ENCODE measurements around the gene SMOC2.
"Not testable (repeated sequence)": the region's sequence is repeated elsewhere in the genome, so short reads cannot be mapped to it uniquely, and the experiment has no call there.

The SMOC2 gene

DNA sequence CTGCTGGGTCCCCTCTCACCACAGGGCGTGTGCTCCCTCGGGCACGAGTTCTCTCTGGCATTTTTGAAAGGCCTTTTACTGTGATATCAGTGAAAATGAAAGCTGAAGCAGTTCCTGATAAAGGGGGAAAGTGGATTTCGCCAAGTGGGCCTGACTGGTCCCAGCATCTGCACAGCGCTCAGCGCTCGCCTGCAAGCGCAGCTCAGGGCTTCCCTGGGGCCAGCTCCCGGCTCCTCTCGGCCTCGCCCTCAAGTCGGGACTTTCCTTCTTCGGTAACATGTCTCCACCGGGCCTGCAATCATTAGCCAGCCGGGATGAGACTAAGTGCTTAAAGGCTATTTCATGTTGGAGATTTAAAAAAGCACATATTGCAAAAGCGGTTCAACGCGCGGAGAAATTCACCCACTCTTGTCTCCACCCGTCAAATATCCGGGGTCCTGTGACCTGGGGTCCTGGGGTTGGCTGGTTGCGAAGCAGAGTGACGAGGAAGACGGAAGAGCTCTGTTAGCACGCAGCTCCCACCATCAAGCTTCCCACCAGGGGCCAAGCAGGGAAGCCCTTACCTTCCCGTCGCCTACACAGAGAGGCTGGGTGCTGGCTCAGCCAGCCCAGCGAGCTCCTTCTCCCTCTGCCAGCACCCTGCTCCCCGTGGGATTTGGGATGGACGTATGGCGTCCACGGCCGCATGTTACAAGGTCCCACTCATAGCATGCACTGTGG, 114.1 kb downstream of the SMOC2 start:
- no peak for TF ChIP-seq JUND (IDR thresholded peaks at IDR 0.05; ENCODE audit: low read depth)
- in situ Hi-C loops (cut with HindIII; ENCODE audit: low pct_unique_long_range_greater_than_20kb, low sequenced_read_pairs), result no loop called here
- DNase-seq (ENCODE audit: low read depth in 1 of 2, low spot score in 1 of 2), result no peak

DNA sequence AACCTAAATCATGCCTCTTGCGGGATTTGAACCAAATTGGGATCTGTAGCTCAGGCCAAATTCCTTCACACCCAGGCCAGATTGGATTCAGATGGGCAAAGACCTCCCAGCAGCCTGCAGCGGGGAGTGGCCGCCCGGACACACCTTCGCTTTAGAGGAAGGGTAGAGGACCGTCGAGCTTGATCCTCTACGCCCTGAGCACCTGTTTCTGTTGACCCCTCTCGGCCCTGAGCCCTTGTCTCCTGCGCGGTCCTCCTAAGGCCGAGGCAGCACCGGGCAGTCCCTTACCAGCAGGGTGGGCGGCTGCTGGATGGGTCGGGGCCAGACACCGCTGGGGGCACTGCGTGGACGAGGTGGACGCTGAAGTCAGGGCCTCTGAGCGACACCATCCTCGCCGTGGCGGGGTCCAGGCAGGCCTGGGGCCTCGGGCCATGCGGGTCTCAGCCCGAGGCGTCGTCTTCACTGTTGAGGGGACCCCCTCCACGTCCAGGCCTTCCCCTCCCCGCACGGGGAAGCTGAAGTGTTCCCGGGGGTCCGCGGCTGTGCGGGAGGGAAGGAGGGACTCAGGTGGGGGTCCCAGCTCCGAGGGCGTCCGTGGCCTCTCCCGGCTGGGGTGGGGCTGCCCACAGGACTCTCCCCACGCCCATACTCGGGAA, 114.8 kb downstream of the SMOC2 start:
- in situ Hi-C loops (cut with HindIII; ENCODE audit: low pct_unique_long_range_greater_than_20kb, low sequenced_read_pairs), result no loop called here
- no peak for TF ChIP-seq JUND (IDR thresholded peaks at IDR 0.05; ENCODE audit: low read depth)
- no peak for DNase-seq (ENCODE audit: low read depth in 1 of 2, low spot score in 1 of 2)

DNA sequence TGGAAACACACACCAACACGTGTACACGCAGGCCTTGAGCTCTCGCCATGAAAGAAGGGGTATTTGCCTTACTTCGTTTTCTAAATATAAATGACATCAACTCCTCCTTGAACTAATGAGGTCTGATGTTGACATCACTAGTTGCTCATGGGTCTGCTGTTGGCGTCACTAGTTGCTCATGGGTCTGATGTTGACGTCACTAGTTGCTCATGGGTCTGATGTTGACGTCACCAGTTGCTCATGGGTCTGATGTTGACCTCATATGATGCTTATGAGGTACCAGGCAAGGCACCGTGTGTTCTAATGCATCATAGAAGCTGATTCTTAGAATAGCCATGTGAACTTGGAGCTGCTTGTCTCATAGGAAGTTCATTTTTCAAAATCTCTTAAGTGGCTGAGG, 116.5 kb downstream of the SMOC2 start:
- TF ChIP-seq JUND (IDR thresholded peaks at IDR 0.05; ENCODE audit: low read depth), result no peak
- no peak for DNase-seq (ENCODE audit: low read depth in 1 of 2, low spot score in 1 of 2)
- in situ Hi-C loops (cut with HindIII; ENCODE audit: low pct_unique_long_range_greater_than_20kb, low sequenced_read_pairs), result no loop called here

DNA sequence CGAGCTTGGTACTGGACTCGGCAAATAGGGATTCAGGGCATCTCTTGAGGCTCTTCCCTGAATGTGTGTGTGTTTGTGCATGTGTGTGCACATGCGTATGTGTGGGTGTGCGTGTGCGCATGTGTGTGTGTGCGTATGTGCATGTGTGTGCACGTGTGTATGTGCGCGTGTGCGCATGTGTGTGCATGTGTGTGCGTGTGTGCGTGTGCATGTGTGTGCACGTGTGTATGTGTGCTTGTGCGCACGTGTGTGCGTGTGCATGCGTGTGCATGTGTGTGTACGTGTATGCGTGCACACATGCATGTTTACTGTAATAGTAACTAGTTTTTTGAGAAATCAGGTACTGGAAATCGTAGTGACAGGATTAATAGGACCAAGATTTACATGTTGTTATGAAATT, 117.7 kb downstream of the SMOC2 start:
- no peak for TF ChIP-seq JUND (IDR thresholded peaks at IDR 0.05; ENCODE audit: low read depth)
- in situ Hi-C loops (cut with HindIII; ENCODE audit: low pct_unique_long_range_greater_than_20kb, low sequenced_read_pairs), result no loop called here
- no peak for DNase-seq (ENCODE audit: low read depth in 1 of 2, low spot score in 1 of 2)

DNA sequence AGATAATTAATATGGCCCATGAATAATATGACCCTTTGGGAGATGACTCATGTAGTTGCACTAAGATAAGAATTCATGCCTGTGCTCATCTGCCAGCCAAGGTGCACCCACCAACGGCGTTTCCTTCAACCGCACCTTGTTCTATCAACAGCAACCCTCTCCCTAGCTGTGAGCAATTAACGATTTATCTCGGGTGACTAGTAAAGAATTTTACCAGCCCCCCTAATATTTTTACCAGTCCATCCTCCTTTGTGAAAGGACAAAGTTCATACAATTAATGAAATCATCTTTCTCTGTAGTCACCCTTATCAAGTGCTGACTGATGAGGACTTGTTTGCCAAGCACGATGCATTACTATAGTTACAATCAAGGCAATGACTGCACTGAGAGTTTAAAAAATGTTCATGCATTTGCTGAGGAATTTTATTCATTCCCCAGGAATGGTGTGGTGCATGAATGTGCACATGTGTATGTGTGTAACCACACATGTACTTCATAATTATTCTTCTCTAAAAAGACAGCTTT, 118.7 kb downstream of the SMOC2 start:
- no peak for TF ChIP-seq JUND (IDR thresholded peaks at IDR 0.05; ENCODE audit: low read depth)
- DNase-seq (ENCODE audit: low read depth in 1 of 2, low spot score in 1 of 2), result no peak
- in situ Hi-C loops (cut with HindIII; ENCODE audit: low pct_unique_long_range_greater_than_20kb, low sequenced_read_pairs), result no loop called here

- in situ Hi-C loops (cut with HindIII; ENCODE audit: low pct_unique_long_range_greater_than_20kb, low sequenced_read_pairs), result no loop called here
- TF ChIP-seq JUND (IDR thresholded peaks at IDR 0.05; ENCODE audit: low read depth), result no peak
- DNase-seq (ENCODE audit: low read depth in 1 of 2, low spot score in 1 of 2), result no peak
Measured at GRCh38 chr6:168560126-168560525, 119.1 kb downstream of the SMOC2 start.

GRCh38 chr6:168562576-168563151, 121.7 kb downstream of the SMOC2 start:
- in situ Hi-C loops (cut with HindIII; ENCODE audit: low pct_unique_long_range_greater_than_20kb, low sequenced_read_pairs), result no loop called here
- TF ChIP-seq JUND (IDR thresholded peaks at IDR 0.05; ENCODE audit: low read depth), result no peak

DNA sequence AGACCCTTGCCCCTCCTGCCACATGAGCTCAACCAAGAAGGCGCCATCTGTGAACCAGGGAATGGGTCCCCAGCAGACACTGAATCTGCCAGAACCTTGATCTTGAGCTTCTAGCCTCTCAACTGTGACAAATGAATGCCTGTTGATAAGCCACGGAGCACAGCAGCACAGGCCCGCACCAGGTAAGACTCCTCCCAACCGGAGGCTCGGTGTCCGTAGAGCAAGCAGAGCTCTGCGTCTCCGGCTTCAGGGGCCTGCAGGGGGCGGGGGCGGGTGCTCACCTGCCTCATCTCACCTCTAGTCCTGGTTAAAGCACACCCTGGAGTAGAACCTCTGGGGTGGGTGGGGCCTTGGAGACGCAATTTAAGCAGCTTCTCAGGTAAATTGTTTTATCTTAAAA, 122.7 kb downstream of the SMOC2 start:
- TF ChIP-seq JUND (IDR thresholded peaks at IDR 0.05; ENCODE audit: low read depth), result no peak
- in situ Hi-C loops (cut with HindIII; ENCODE audit: low pct_unique_long_range_greater_than_20kb, low sequenced_read_pairs), result no loop called here
- no peak for DNase-seq (ENCODE audit: low read depth in 1 of 2, low spot score in 1 of 2)

More at GRCh38 chr6:168562576-168563151, 121.7 kb downstream of the SMOC2 start:
- DNase-seq (ENCODE audit: low read depth in 1 of 2, low spot score in 1 of 2), result no peak

DNA sequence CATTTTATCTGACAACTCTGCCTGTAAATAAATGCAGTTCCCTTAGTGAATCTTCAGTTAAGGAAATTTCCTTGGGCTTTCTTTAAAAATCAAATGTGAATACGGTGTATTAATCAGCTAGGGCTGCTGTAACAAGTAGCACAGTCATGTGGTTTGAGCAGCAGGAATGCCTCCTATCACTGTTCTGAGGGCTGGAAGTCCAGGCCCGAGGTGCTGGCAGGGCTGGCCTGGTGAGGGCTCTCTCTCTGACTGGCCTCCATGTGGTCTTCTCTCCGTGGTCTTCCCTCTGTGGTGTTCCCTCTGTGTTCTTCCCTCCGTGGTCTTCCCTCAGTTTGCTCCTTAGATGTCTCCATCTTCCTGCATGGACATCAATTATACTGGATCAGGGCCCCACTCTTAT, 124.1 kb downstream of the SMOC2 start:
- TF ChIP-seq JUND (IDR thresholded peaks at IDR 0.05; ENCODE audit: low read depth), result no peak
- in situ Hi-C loops (cut with HindIII; ENCODE audit: low pct_unique_long_range_greater_than_20kb, low sequenced_read_pairs), result no loop called here
- no peak for DNase-seq (ENCODE audit: low read depth in 1 of 2, low spot score in 1 of 2)

DNA sequence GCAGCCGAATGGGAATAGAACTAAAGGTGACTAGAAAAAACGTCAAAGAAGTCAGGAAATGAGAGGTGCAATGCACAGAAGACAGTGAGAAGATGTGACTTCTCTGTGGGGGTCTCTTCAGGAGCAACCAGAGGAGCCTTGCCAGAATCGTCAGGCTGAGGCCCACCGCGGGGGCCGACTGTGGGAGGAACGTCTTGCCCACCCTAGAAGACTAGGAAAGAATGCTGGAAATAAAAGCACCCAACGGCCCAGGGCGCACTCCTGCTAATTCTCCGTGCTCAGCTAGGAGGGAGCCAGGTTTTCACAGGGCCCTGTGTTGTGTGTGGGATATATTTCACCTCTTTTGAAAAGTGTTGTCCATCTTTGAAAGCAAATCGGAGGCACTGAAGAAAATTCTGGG, 129.2 kb downstream of the SMOC2 start:
- no peak for TF ChIP-seq JUND (IDR thresholded peaks at IDR 0.05; ENCODE audit: low read depth)
- in situ Hi-C loops (cut with HindIII; ENCODE audit: low pct_unique_long_range_greater_than_20kb, low sequenced_read_pairs), result no loop called here
- DNase-seq (ENCODE audit: low read depth in 1 of 2, low spot score in 1 of 2), result no peak

DNA sequence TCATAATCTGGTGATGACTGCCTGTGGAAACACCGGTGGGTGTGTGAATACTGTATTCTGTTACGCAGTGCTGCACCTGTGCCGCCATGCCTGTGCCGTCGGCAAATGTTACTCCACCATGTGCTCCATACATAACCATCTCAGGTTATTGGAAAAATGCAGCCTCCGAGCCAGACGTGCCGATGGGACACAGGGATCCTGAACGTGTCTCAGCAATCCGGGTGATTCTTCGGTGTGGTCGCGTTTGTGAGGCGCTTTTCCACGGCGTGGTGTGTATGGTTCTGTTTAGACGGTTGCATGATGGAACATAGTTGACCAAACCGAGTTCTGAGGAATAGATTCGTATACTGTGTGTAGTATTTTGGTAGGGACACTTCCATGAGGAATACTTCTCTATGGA, 130.3 kb downstream of the SMOC2 start:
- in situ Hi-C loops (cut with HindIII; ENCODE audit: low pct_unique_long_range_greater_than_20kb, low sequenced_read_pairs), result no loop called here
- TF ChIP-seq JUND (IDR thresholded peaks at IDR 0.05; ENCODE audit: low read depth), result no peak
- no peak for DNase-seq (ENCODE audit: low read depth in 1 of 2, low spot score in 1 of 2)

GRCh38 chr6:168573276-168573835, 132.4 kb downstream of the SMOC2 start:
- DNase-seq (ENCODE audit: low read depth in 1 of 2, low spot score in 1 of 2); in situ Hi-C loops (cut with HindIII; ENCODE audit: low pct_unique_long_range_greater_than_20kb, low sequenced_read_pairs): not testable (repeated sequence)

Measured in T47D (cell line).